ACHN (cell line): Measurements from ENCODE around the gene COL5A1.
A peak's percentile ranks its signal among the peaks of the same experiment; 100 is the strongest.

ENCODE experiments used
- DNase-seq: peaks from one replicate; pipeline ENCODE4 v3.0.0-alpha.2; 2015
- in situ Hi-C: cut with HindIII; loops from 2 replicates; pipeline ENCODE4 v1.10.0; 2017; ENCODE audit warnings: low sequenced_read_pairs, low pct_ligation_motif_present, low pct_unique_long_range_greater_than_20kb

COL5A1 gene

DNA sequence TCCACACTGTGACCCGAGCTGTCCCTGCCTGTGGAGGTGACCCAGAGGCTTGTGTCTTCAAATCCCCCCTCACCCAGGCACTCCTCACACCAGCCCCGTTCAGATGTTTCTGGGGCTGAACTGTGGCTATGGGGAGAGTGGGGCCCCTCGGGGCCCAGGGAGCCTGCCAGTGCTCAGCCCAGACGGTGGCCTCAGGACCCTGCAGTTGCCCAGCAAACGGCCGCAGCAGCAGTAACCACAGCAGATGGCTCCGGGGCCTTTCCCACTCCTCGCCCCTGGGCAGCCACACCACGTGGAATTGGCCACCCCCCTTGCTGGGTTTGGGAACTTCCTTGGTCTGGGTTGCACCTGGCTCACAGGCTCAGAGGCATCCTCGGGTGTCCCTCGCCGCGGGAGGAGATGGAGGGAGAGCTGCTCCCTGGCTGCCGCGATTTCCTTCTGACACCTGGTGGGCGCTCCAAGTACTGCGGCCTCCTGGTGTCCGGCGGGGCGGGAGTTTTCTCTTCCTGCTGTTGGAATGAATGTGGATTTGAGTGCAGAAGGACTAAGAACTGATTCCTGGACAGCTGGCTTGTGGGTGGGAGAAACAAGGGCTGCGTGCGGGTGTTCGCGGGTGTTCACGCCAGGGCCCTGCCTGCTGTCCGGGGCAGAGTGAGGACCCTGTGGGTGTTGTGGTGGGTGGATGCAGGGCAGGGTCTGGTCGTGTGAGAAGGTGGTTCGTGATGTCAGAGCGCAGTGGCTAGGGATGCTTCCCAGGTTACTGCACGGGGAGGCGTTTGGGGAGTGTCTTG lies 97.5 kb downstream of the COL5A1 start:
- in situ Hi-C loops: no loop called here
- DNase-seq: peak; percentile 13

DNA sequence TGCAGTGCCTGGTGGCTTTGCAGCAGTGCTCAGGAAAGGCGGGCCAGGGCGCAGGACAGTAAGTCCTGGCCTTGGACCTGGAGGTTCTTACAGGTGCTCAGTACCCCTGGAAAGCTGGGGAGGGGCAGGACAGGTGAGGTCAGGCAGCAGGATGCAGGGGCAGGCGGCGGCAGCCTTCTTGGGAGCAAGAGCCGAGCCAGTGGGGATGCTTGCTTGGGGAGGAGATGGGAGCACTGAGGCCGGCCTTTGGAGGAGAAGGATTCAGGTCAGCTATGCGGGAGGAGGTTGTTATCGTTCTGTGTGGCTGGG lies 98.0 kb downstream of the COL5A1 start:
- no peak for DNase-seq
- in situ Hi-C loops: no loop called here

- in situ Hi-C loops: no loop called here
- DNase-seq: no peak
Measured at GRCh38 chr9:134740071-134740470, 98.5 kb downstream of the COL5A1 start.

DNA sequence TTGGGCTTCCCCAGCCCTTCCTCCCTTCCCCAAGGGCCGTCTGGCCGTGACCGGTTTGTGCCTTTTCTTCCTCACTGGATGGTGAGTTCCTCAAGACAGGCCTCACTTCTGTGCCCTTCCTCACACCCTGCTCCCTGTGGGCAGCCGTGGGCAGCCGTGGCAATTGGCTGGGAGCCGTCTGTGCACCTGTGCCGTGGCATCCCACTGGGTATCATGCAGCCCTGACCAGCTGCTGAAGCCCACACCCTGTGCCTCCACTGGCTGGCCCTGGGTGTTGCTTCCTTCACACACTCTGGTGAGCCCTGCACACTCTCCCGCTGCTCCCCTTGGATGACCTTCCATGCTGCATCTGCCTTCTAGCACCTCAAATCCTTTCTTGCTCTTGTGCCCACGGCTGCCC lies 100.2 kb downstream of the COL5A1 start:
- DNase-seq: no peak
- in situ Hi-C loops: no loop called here

DNA sequence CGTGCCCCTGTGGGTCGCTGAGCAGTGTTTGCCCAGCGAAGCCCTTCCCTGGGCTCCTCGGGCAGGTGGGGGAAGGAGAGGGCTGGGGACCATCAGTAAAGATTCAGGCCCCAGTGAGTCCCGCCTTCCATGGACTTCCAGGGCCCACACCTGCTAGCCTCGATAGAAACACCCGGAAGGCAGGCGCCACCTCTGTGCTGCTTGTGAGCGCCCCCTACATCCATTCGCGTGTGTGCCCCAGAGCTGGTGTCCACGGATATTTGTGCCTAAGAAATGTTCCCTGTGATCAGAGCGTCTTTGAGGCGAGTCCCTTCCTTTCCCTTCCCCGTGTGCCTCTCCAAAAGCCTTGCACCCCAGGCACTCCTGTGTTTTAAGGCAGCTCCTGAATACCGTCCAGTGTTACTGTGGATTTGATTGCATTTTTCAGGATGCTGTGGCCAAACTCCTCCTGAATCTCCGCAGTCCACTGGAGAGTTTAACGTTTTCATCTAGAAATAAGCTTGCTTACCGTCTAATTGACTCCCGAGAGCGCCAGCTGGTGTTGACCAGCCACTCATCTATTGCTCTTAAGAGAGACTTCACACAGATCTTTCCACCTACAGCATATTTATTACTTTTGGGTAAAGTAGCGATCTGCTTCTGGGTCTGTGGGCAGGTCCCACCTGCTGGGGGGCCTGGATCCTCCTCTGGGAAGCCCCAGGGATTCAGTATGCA lies 101.4 kb downstream of the COL5A1 start:
- in situ Hi-C loops: no loop called here
- DNase-seq: no peak

DNA sequence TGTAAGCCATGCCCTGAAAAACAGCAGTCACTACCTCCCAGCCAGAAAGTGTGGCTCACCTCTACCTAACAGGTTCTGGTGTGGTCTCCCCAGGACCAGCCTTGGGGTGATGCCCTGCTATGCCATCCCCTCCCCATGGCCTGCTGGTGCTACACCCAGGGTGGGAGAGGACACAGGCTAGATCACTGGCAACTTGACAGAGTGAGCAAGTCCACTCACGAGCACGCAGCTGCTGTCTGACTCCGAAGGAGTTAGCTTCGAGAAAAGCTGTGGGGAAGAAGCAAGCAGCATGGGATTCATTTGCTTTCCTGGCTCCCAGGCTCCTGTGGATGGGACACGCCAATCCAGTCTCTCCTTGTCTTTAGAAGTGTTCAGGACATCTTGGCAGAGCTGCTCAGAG lies 102.2 kb downstream of the COL5A1 start:
- in situ Hi-C loops: no loop called here
- DNase-seq: no peak

DNA sequence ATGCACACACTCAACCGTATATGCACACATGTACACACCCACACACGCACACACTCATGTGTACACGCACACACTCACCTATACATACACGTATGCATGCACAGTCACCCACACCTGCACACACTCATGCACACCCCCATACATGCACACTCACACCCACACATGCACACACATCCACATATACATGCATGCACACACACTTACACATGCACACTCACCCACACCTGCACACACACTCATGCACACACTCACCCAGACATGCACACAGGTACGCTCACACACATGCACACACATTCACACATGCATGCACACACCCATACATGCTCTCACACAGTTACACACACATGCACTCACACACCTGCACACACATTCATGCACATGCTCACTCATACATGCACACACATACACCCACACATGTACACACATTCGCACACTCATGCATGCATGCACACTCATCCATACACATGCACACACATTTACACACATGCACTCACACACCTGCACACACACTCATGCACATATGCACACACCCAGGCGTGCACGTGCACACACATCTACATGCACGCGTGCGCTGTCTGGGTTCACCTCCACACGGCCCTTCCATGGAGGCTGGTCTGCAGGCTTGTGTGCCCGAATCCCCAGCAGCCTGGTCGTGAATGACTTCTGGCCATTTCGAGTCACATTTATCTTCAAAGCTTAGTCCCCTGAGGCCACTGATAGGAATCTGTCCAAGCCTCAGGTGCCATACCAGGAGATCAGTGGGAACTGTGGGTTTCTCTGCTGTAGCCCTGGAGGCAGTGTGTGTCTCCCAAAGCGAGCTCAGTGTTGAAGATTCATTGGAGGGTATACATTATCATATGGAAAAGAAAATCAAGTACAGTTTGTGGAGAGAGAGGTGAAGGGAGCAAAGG lies 103.0 kb downstream of the COL5A1 start:
- in situ Hi-C loops: no loop called here

DNA sequence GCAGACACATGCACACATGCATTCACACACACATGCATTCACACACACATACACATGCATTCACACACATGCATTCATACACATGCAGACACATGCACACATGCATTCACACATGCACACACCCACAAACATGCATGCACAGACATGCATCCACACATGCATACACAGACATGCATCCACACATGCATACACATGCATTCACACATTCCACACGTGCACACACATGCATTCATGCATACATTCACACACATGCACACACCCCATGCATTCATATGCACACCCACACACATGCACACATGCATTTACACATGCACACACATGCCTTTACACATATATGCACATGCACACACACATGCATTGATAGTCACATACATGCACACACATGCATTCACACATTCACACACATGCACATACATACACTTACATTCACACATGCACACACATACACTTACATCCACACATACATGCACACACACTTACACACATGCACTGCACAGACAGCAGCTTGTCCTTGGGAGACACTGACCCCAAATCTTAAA lies 106.4 kb downstream of the COL5A1 start:
- in situ Hi-C loops: no loop called here
- DNase-seq: no peak

More for the DNA sequence above, 103.0 kb downstream of the COL5A1 start:
- no peak for DNase-seq

DNA sequence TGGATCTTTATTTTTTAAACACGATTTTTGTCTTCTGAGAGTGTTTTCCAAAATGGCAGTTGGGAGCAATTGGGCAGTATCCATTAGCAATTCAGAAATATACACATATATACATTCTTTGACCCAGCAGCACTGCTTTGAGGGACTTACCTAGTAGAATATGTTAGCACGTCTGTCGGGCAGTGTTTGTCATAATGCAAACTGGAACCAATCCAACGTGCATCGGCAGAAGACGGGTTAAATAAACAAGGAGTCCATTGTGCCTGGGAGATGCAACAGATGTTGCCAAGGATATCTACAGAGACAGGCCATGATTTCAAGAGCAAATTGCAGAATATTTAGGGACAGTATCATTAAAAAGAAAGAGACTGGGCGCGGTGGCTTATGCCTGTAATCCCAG lies 107.0 kb downstream of the COL5A1 start:
- no peak for DNase-seq
- in situ Hi-C loops: no loop called here

- no peak for DNase-seq
- in situ Hi-C loops: no loop called here
Measured at GRCh38 chr9:134750450-134751155, 109.0 kb downstream of the COL5A1 start.

GRCh38 chr9:134751622-134752021 lies 110.0 kb downstream of the COL5A1 start:
- DNase-seq: no peak
- in situ Hi-C loops: no loop called here

DNA sequence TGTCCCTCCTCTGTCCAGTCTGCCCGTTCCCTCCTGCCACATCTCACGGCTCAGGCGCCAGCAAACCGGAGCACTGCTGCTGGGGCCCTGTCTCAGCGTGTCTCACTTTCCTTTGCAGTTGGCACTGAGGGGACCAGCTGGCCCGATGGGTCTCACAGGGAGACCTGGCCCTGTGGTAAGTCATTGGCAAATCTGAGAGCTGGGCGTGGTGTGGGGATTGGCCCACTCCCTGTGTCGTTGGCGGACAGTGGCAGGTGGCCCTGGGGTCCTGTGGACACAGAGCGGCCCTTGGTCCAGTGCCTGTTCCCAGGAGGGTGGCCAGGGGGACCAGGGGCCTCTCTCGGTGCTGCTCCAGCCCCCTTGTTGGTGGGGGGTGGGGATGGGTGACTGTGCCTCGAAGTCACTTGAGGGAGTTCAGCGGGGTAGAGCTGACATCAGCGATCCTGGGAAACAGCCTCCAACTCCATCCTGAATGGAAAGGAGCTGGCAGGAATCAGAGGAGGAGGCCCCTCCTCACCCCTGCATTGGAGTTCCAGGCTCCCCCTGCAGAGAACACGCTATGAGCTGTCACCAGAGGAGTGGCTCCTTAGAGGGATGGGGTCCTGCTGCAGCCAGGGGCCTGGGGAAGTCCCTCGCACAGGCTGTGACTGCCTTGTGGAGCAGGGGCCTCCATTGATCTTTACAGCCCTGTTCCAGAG lies 111.0 kb downstream of the COL5A1 start:
- DNase-seq: no peak
- in situ Hi-C loops: no loop called here

GRCh38 chr9:134753191-134753590 lies 111.6 kb downstream of the COL5A1 start:
- in situ Hi-C loops: no loop called here

GRCh38 chr9:134755221-134755907 lies 113.8 kb downstream of the COL5A1 start:
- in situ Hi-C loops: no loop called here
- no peak for DNase-seq

More at GRCh38 chr9:134753191-134753590, 111.6 kb downstream of the COL5A1 start:
- no peak for DNase-seq

DNA sequence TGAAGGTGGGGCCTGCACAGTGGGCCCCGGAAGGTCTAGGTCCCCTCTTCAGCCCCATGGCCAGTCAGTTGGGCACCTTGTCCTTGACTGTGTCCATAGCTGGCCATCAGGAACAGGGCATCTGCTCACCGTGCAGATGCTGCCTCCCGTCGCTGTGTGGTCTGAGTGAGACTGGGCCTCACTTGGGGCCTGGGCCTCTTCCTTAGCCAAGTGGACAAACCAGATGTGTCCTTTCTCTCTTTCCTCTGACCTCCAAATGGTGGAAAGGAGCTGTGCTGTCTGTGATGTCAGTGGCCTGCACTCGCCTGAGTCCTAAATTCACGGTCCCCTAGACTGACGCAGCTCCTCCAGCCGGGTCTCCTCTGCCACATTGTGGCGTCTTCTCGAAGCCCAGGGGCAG lies 114.5 kb downstream of the COL5A1 start:
- no peak for DNase-seq
- in situ Hi-C loops: no loop called here

- DNase-seq: no peak
- in situ Hi-C loops: no loop called here
Measured at GRCh38 chr9:134757216-134757975, 115.8 kb downstream of the COL5A1 start.
